ENCODE results near the gene RALGAPB.

RALGAPB gene

GRCh38 chr20:38547288-38548085 lies 74.8 kb downstream of the RALGAPB start:
- no peak for DNase-seq

- DNase-seq, result no peak
Observed at GRCh38 chr20:38548356-38549083, 75.9 kb downstream of the RALGAPB start.

GRCh38 chr20:38550274-38550673 lies 77.6 kb downstream of the RALGAPB start:
- no peak for DNase-seq

GRCh38 chr20:38551056-38551626 lies 78.5 kb downstream of the RALGAPB start:
- DNase-seq, result no peak

GRCh38 chr20:38554986-38555385 lies 82.3 kb downstream of the RALGAPB start:
- no peak for DNase-seq

GRCh38 chr20:38555395-38555794 lies 82.8 kb downstream of the RALGAPB start:
- no peak for DNase-seq

GRCh38 chr20:38557174-38557573 lies 84.5 kb downstream of the RALGAPB start:
- no peak for DNase-seq

GRCh38 chr20:38558596-38559360 lies 86.1 kb downstream of the RALGAPB start:
- DNase-seq, result no peak

- no peak for DNase-seq
Observed at GRCh38 chr20:38559764-38560163, 87.1 kb downstream of the RALGAPB start.

GRCh38 chr20:38563802-38564431 lies 91.3 kb downstream of the RALGAPB start:
- DNase-seq, result no peak

GRCh38 chr20:38564680-38565079 lies 92.0 kb downstream of the RALGAPB start:
- DNase-seq, result no peak

- no peak for DNase-seq
Observed at GRCh38 chr20:38566036-38566598, 93.5 kb downstream of the RALGAPB start.

- DNase-seq, result no peak
Observed at GRCh38 chr20:38569747-38570525, 97.3 kb downstream of the RALGAPB start.

GRCh38 chr20:38573413-38573812 lies 100.8 kb downstream of the RALGAPB start:
- DNase-seq, result no peak

GRCh38 chr20:38579219-38579910 lies 106.7 kb downstream of the RALGAPB start:
- no peak for DNase-seq

- no peak for DNase-seq
Observed at GRCh38 chr20:38579921-38580320, 107.3 kb downstream of the RALGAPB start.

GRCh38 chr20:38581013-38581412 lies 108.4 kb downstream of the RALGAPB start, which contains the start of gene ADIG:
Gene ADIG, plus strand, starts transcription at chr20:38581197. Its CDS starts 54 bp downstream, at chr20:38581251.
- no peak for DNase-seq

- no peak for DNase-seq
Observed at GRCh38 chr20:38581830-38582358, 109.3 kb downstream of the RALGAPB start.

GRCh38 chr20:38583306-38583705 lies 110.7 kb downstream of the RALGAPB start:
- no peak for DNase-seq

Measured in right kidney (tissue), 1 donor.